Activated CD4-positive, alpha-beta T cell treated with anti-CD3 and anti-CD28 coated beads, Interleukin-2, Interleukin-4, amounts not matched to agents 100 ng/mL and 50 ng/mL, durations not matched to agents 16 hours and 8 hours (primary cell): ENCODE measurements around the gene SH2D3C.

Source experiments
- DNase-seq: peaks from one replicate; pipeline ENCODE4 v3.0.0-alpha.2; 2020; ENCODE audit warnings: low spot score

SH2D3C gene, protein sequence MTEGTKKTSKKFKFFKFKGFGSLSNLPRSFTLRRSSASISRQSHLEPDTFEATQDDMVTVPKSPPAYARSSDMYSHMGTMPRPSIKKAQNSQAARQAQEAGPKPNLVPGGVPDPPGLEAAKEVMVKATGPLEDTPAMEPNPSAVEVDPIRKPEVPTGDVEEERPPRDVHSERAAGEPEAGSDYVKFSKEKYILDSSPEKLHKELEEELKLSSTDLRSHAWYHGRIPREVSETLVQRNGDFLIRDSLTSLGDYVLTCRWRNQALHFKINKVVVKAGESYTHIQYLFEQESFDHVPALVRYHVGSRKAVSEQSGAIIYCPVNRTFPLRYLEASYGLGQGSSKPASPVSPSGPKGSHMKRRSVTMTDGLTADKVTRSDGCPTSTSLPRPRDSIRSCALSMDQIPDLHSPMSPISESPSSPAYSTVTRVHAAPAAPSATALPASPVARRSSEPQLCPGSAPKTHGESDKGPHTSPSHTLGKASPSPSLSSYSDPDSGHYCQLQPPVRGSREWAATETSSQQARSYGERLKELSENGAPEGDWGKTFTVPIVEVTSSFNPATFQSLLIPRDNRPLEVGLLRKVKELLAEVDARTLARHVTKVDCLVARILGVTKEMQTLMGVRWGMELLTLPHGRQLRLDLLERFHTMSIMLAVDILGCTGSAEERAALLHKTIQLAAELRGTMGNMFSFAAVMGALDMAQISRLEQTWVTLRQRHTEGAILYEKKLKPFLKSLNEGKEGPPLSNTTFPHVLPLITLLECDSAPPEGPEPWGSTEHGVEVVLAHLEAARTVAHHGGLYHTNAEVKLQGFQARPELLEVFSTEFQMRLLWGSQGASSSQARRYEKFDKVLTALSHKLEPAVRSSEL

DNA sequence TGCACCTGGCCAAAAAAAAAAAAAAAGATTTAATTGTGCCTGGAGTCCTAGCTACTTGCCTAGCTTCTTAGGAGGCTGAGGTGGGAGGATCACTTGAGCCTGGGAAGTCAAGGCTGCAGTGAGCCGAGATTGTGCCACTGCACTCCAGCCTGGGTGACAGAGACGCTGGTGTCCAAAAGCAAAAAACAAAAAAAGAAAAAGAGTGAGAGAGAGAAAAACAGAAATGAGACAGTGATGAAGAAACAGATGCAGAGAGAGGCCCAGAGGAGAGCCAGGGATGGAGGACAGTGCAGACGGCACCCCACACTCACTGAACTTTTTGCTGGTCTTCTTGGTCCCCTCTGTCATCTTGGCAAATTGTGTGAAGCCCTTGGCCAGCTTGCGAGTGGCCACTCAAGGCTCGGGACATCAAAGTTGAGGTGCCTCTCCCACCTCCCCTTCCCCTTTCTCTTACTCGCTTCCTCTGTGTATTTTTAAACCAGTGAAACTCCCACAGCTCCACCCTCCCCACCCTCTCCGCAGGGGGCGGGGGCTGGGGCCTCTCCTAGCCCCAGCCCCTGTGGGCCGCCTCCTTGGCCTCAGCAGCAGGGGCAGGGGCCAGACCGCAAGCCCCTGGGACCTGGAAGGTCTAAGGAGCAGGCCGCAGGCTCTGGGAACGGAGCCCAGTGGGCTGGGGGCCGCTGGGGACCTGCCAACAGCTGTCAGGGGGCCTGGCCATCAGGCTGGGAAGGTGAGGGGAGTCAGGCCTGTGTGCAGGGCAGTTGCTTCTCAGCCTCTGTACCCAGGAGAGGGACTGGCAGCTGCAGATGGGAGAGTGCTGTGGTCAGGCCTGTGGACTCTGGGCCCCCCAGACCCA is at the start of gene SH2D3C:
TSS of gene SH2D3C (minus strand) at position 387 of the 856 bp plus-strand sequence. CDS start at position 348, 39 bp downstream.
- DNase-seq, result peak; percentile 55

- DNase-seq, result no peak
These were observed 47.9 kb upstream of the SH2D3C start for GRCh38 chr9:127826253-127826913.

GRCh38 chr9:127825319-127826051 is 47.0 kb upstream of the SH2D3C start:
- DNase-seq, result no peak

DNA sequence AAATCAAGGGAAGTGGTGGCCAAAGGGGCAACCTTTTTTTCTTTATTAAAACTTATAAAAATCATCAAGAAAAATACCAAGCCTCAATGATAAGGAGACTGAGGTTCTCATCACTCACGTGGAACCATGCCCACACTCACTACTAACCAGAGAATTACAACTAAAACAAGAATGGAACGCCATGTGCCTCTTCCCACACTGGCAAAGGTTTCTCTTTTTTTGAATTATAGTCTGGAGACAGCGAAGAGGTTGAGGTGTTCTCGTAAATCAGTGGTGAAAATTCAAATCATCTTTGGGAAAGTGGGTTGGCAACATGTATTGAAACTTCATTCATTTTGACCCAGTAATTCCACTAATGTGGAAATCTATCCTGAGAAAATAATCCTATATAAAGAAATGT is 43.6 kb upstream of the SH2D3C start:
- no peak for DNase-seq

- DNase-seq, result no peak
These were observed 40.1 kb upstream of the SH2D3C start for GRCh38 chr9:127818574-127818973.

DNA sequence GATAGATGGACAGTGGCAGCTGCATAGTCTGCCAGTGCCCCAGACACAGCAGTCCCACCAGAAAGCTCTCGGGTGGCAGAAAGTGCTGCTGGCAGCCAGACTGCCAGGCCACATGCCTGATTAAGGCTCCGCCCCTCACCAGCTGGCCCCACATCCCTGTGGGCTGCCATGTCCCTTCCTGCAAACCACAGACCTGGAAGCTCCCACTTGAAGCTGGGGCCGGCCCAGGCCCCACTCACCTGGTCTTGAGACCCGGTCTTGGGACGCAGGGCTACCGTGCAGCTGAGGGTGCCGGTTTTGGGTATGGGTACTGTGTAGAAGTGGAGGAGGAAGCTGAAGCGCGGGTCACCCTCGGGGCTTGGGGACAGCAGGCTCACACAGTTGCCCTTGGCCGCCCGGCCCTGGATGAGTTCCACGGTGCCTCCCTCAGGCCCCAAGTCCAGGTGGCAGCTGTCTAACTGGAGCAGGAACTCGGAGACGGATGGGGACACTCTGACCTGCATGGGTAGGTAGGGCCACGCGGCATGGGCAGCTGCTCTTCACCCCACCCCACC is 39.5 kb upstream of the SH2D3C start:
- no peak for DNase-seq

DNA sequence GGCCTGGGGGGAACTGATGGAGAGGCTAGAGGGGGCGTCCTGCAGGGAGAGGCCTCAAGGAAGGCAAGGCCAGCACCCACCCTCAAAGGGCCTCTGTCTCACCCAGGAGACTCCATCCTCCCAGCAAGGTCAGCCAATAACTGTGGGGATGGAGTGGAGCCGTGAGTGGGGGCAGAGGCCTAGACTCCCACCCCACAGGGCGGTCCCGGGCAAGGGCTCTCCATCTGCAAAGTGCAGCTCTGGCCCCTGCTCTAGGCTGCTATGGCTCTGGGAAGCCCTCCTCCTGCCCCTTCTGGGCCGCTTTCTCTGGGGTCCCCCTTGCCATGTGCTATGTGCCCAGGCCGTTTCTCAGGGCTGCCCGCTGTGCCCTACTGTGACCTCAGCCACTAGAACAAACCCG is 38.3 kb upstream of the SH2D3C start:
- no peak for DNase-seq

GRCh38 chr9:127816362-127816725 is 37.9 kb upstream of the SH2D3C start:
- no peak for DNase-seq

GRCh38 chr9:127815512-127816361 is 37.3 kb upstream of the SH2D3C start:
- no peak for DNase-seq

- no peak for DNase-seq
These were observed 36.4 kb upstream of the SH2D3C start for GRCh38 chr9:127814619-127815511.

- no peak for DNase-seq
These were observed 35.3 kb upstream of the SH2D3C start for GRCh38 chr9:127813686-127814226.

- no peak for DNase-seq
These were observed 34.6 kb upstream of the SH2D3C start for GRCh38 chr9:127812936-127813675.

DNA sequence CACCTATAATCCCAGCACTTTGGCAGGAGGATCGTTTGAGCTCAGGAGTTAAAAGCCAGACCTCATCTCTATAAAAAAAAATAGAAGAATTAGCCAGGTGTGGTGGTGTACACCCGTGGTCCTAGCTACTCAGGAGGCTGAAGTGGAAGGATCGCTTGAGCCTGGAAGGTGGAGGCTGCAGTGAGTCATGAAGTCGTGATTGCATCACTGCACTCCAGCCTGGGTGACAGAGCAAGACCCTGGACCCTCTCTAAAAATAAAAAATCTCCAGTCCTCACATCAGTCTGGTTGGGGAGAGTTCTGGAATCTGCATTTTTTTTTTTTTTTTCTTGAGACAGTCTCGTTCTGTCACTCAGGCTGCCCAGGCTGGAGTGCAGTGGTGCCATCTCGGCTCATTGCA is 33.5 kb upstream of the SH2D3C start:
- no peak for DNase-seq

- no peak for DNase-seq
These were observed 32.1 kb upstream of the SH2D3C start for GRCh38 chr9:127810378-127811187.

DNA sequence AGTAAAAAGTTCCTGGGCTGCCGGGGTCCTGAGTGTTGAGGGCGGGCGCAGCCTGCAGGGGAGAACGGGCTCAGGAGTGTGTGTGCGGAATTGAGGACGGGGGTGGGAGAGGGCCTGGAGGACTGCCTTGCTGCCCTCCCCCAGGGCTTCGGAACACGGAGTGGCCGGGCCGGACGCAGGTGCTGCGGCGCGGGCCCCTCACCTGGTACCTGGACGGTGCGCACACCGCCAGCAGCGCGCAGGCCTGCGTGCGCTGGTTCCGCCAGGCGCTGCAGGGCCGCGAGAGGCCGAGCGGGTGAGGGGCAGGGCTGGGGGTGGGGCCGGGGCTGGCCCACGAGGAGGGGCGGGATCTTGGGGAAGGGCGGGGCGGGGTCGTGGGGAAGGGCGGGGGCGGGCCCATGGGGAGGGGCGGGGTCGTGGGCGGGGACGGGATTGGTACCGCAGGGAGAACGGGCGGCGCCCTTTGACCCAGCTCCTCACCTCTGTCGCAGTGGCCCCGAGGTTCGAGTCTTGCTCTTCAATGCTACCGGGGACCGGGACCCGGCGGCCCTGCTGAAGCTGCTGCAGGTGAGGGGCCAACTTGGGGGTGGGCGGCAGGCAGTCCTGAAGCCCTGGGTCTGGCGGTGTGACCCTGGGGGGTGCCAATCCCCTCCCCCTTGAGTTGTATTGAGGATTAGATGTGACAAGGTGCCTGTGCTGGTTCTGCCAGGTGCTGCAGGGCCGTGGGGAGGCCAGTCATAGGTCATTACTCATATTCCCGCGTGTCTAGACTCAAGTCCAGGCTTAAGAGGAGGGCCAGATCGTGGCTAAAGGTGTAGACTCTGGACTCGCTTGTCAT is 31.3 kb upstream of the SH2D3C start:
- no peak for DNase-seq

DNA sequence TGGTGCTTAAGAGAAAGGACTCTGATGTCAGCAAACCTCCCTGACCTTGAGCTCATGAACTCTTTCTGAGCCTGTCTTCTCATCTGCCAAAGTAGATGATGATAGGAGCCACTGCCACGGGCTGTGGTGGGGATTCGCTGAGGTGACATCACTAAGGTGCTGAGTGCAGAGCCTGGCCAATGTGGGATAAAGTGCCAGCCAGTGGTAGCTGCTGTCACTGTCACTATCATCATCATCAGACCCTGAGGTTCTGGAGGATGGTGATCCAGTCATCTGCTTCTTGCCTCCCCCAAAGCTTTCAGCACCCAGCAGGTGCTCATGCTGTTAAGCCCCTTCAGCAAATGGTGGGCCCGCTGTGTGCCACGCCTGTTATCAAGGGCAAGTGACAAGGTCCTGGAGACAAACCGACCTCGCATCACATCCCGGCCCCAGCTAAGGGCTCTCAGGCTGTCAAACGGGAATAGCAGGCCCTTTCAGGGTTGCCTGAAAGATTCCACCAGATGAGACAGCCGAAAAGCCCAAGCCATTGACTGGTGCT is 30.6 kb upstream of the SH2D3C start:
- DNase-seq, result no peak
